Endodermal cell (in vitro differentiated cells): ENCODE measurements around the gene STUM. TPM values are rescaled to one million over a fixed set of nuclear protein-coding genes. Genes with fewer than 3 reads are reported as not detected.

Experiments
- DNase-seq: peaks from one replicate; pipeline ENCODE4 v3.0.0-alpha.2; 2017
- H3K27ac ChIP-seq: 2 replicates; pipeline ENCODE4 v1.5.1; 2013; ENCODE audit warnings: mild to moderate bottlenecking, low read depth, low read length, moderate library complexity
- H3K27me3 ChIP-seq: 2 replicates; pipeline ENCODE4 v1.6.1; 2013; ENCODE audit warnings: mild to moderate bottlenecking, low read length, moderate library complexity; ENCODE audit not compliant: insufficient read depth, control insufficient read depth, poor library complexity, severe bottlenecking
- H3K36me3 ChIP-seq: 2 replicates; pipeline ENCODE4 v1.7.0; 2013; ENCODE audit warnings: mild to moderate bottlenecking, low read length, moderate library complexity; ENCODE audit not compliant: control insufficient read depth, insufficient read depth
- H3K4me1 ChIP-seq: one replicate; pipeline ENCODE4 v1.7.0; 2013; ENCODE audit warnings: low read length; ENCODE audit not compliant: control insufficient read depth, insufficient read depth
- H3K4me3 ChIP-seq: 2 replicates; pipeline ENCODE4 v1.5.1; 2013; ENCODE audit warnings: mild to moderate bottlenecking, low read length, moderate library complexity
- H3K9ac ChIP-seq: 2 replicates; pipeline ENCODE4 v1.6.1; 2013; ENCODE audit warnings: mild to moderate bottlenecking, low read length, moderate library complexity; ENCODE audit not compliant: poor library complexity, severe bottlenecking; ENCODE audit errors: extremely low read depth
- H3K9me3 ChIP-seq: 2 replicates; pipeline ENCODE4 v1.6.1; 2013; ENCODE audit warnings: mild to moderate bottlenecking, low read length, moderate library complexity; ENCODE audit not compliant: control insufficient read depth
- H3K27ac Mint-ChIP-seq: 2 replicates; pipeline ENCODE4 v1.8.0; 2020; ENCODE audit warnings: mixed read lengths
- H3K27me3 Mint-ChIP-seq: 2 replicates; pipeline ENCODE4 v1.8.0; 2021; ENCODE audit warnings: mild to moderate bottlenecking, mixed read lengths; ENCODE audit not compliant: insufficient read depth
- H3K36me3 Mint-ChIP-seq: 2 replicates; pipeline ENCODE4 v1.8.0; 2020; ENCODE audit warnings: low read depth, mixed read lengths
- H3K4me1 Mint-ChIP-seq: 2 replicates; pipeline ENCODE4 v1.8.0; 2020; ENCODE audit warnings: mixed read lengths
- H3K4me3 Mint-ChIP-seq: 2 replicates; pipeline ENCODE4 v1.8.0; 2020; ENCODE audit warnings: mild to moderate bottlenecking, moderate library complexity, mixed read lengths
- H3K9me3 Mint-ChIP-seq: 2 replicates; pipeline ENCODE4 v1.8.0; 2020; ENCODE audit warnings: mild to moderate bottlenecking, mixed read lengths
- CTCF ChIP-seq: fragments of 200-600 bp; sonication (generic); conservative IDR thresholded peaks from 2 replicates; pipeline ENCODE4 v1.5.0; 2021; ENCODE audit warnings: antibody characterized with exemption, mild to moderate bottlenecking
- WGBS, 2 experiments: methylation state at CpG; one replicate each; pipeline versions ENCODE4 v1.1.5 to v1.1.7; 2013; ENCODE audit warnings: missing lambda C conversion rate in 2 of 2, mixed read lengths in 1 of 2; ENCODE audit not compliant: insufficient coverage in 1 of 2, insufficient read length in 1 of 2; 5-methylcytosine and 5-hydroxymethylcytosine counted together
- total RNA-seq, 2 donors: library from RNA; stranded (reverse); fragmentation: NEBNext Ultra II Directional in 1 of 2; extraction: Animal tissue kit (Norgen Biotek cat#: 25700) in 1 of 2; gene quantifications; 2 replicates in 1 of 2; 3 replicates in 1 of 2; pipeline ENCODE4 v1.2.1, GENCODE V29; 2021

Gene STUM
- total RNA-seq, 2 donors from 2014 or later = 0.04 to 0.20 TPM

GRCh38 chr1:226576601-226577000, 28.0 kb downstream of the STUM start:
- no peak for DNase-seq
- H3K36me3 ChIP-seq = no peaks in the 10 kb centered on the region
- no peaks in the 10 kb centered on the region for H3K4me1 ChIP-seq
- no peak overlapping the region for H3K4me3 ChIP-seq
- Mint-ChIP-seq H3K4me3 (no peak overlapping the region), H3K9me3 (peaks cover 2% of the 10 kb centered on the region), H3K36me3 (no peaks in the 10 kb centered on the region), H3K27me3 (no peaks in the 10 kb centered on the region), H3K4me1 (no peaks in the 10 kb centered on the region), H3K27ac (no peak overlapping the region)
- H3K27ac ChIP-seq = no peak overlapping the region
- TF ChIP-seq CTCF = no peak
- WGBS, 2 experiments = 80 to 87% methylated on average over 1 to 3 of the region's 3 CpGs
- H3K9ac ChIP-seq = no peak overlapping the region
- H3K9me3 ChIP-seq = no peaks in the 10 kb centered on the region
- no peaks in the 10 kb centered on the region for H3K27me3 ChIP-seq

- DNase-seq = no peak
- 78 to 85% methylated on average over 10 to 15 of the region's 15 CpGs for WGBS, 2 experiments
These were observed 29.0 kb downstream of the STUM start for GRCh38 chr1:226577401-226578180.

GRCh38 chr1:226578946-226579578, 30.5 kb downstream of the STUM start:
- no peak overlapping the region for H3K4me3 ChIP-seq
- Mint-ChIP-seq H3K9me3 (peaks cover 2% of the 10 kb centered on the region), H3K27ac (no peak overlapping the region), H3K4me3 (no peak overlapping the region), H3K4me1 (no peaks in the 10 kb centered on the region), H3K27me3 (no peaks in the 10 kb centered on the region), H3K36me3 (no peaks in the 10 kb centered on the region)
- no peaks in the 10 kb centered on the region for H3K4me1 ChIP-seq
- H3K9me3 ChIP-seq = no peaks in the 10 kb centered on the region
- H3K36me3 ChIP-seq = no peaks in the 10 kb centered on the region
- no peak overlapping the region for H3K9ac ChIP-seq
- 88 to 90% methylated on average over 11 of the region's 11 CpGs for WGBS, 2 experiments
- no peaks in the 10 kb centered on the region for H3K27me3 ChIP-seq
- no peak for TF ChIP-seq CTCF
- DNase-seq = no peak
- no peak overlapping the region for H3K27ac ChIP-seq

More at GRCh38 chr1:226577401-226578180, 29.0 kb downstream of the STUM start:
- Mint-ChIP-seq H3K36me3 (no peaks in the 10 kb centered on the region), H3K9me3 (peaks cover 2% of the 10 kb centered on the region), H3K4me1 (no peaks in the 10 kb centered on the region), H3K4me3 (no peak overlapping the region), H3K27ac (no peak overlapping the region), H3K27me3 (no peaks in the 10 kb centered on the region)
- peak overlapping the region; percentile 2 for H3K27ac ChIP-seq
- no peaks in the 10 kb centered on the region for H3K4me1 ChIP-seq
- H3K9me3 ChIP-seq = no peaks in the 10 kb centered on the region
- no peak for TF ChIP-seq CTCF
- H3K9ac ChIP-seq = no peak overlapping the region
- no peaks in the 10 kb centered on the region for H3K27me3 ChIP-seq
- no peaks in the 10 kb centered on the region for H3K36me3 ChIP-seq
- H3K4me3 ChIP-seq = no peak overlapping the region
